Endothelial cell of umbilical vein (primary cell): Measurements from ENCODE around the gene DGKI. TPM values are rescaled to one million over a fixed set of nuclear protein-coding genes. Genes with fewer than 3 reads are reported as not detected.

ENCODE experiments used
- BruUV-seq: library from RNA; stranded (reverse); fragments of 400-500 nt; replicated peaks from 2 replicates; lab custom pipeline; 2021; lab: Mats Ljungman, UMichigan
- CTCF ChIA-PET: fragments of 300-600, 350-600 bp; sonication (Branson Sonifier 250); formaldehyde crosslinking; loops from one replicate; lab custom pipeline; 2021; ENCODE audit warnings: antibody characterized with exemption, inconsistent platforms; lab: Charles Lee
- POLR2A ChIA-PET: fragments of 300-600, 350-600 bp; sonication (Branson Sonifier 250); formaldehyde crosslinking; loops from one replicate; lab custom pipeline; 2021; ENCODE audit warnings: antibody characterized with exemption, inconsistent platforms; lab: Charles Lee
- DNase-seq: peaks from one replicate; pipeline ENCODE4 v3.0.0-alpha.2; 2011; ENCODE audit warnings: low read depth, low spot score
- FAIRE-seq: peaks from 2 replicates; lab custom pipeline; 2011; peaks lifted over from hg19 to GRCh38; lab: Jason Lieb, UNC
- H2AFZ ChIP-seq: 2 replicates; pipeline ENCODE4 v1.6.0; 2012; ENCODE audit warnings: low read depth, low read length, control low read depth, inconsistent platforms
- H3K27ac ChIP-seq: 2 replicates; pipeline ENCODE4 v1.5.1; 2011; ENCODE audit warnings: low read depth, mild to moderate bottlenecking, control low read depth, low read length, moderate library complexity; ENCODE audit not compliant: insufficient read depth
- H3K27me3 ChIP-seq, 2 experiments: 2 replicates each; pipeline versions ENCODE4 v1.6.0 to v1.6.1; 2011; ENCODE audit warnings: low read length in 2 of 2, mixed read lengths in 1 of 2; ENCODE audit not compliant: control insufficient read depth in 2 of 2, insufficient read depth in 2 of 2
- H3K36me3 ChIP-seq, 2 experiments: 2 replicates in 1 of 2; 3 replicates in 1 of 2; pipeline ENCODE4 v1.5.1; 2011; ENCODE audit warnings: low read length in 2 of 2, mild to moderate bottlenecking in 1 of 2, moderate library complexity in 1 of 2; ENCODE audit not compliant: control insufficient read depth in 2 of 2, insufficient read depth in 2 of 2; ENCODE audit errors: extremely low read depth in 1 of 2
- H3K4me1 ChIP-seq: 3 replicates; pipeline ENCODE4 v1.5.1; 2011; ENCODE audit warnings: mild to moderate bottlenecking, low read length; ENCODE audit not compliant: control insufficient read depth, insufficient read depth; ENCODE audit errors: extremely low read depth
- H3K4me2 ChIP-seq: 2 replicates; pipeline ENCODE4 v1.6.1; 2011; ENCODE audit warnings: low read length, control low read depth, mixed read lengths; ENCODE audit not compliant: insufficient read depth
- H3K4me3 ChIP-seq, 3 experiments: fragments of 200-600 bp in 1 of 3; sonication (generic), shearing (Covaris generic) in 1 of 3; replicated peaks in 1 of 3; 2 replicates each; pipeline ENCODE4 v1.5.1; 2011 to 2016; ENCODE audit warnings: control low read depth in 3 of 3, low read length in 3 of 3, mild to moderate bottlenecking in 2 of 3, inconsistent platforms in 1 of 3, low read depth in 1 of 3, moderate library complexity in 1 of 3; ENCODE audit not compliant: insufficient read depth in 1 of 3
- H3K79me2 ChIP-seq: 2 replicates; pipeline ENCODE4 v1.6.0; 2012; ENCODE audit warnings: low read length, inconsistent platforms; ENCODE audit not compliant: control insufficient read depth, insufficient read depth
- H3K9ac ChIP-seq: replicated peaks from 2 replicates; pipeline ENCODE3; 2011; ENCODE audit warnings: low read length, control low read depth; ENCODE audit not compliant: insufficient read depth; ENCODE audit errors: extremely low read depth
- H3K9me1 ChIP-seq: replicated peaks from 3 replicates; pipeline ENCODE4 v1.6.0; 2011; ENCODE audit warnings: mild to moderate bottlenecking, low read length; ENCODE audit not compliant: control insufficient read depth, insufficient read depth; ENCODE audit errors: extremely low read depth
- H3K9me3 ChIP-seq: replicated peaks from 2 replicates; pipeline ENCODE4 v1.5.1; 2012; ENCODE audit warnings: low read length, inconsistent platforms; ENCODE audit not compliant: control insufficient read depth, insufficient read depth
- H4K20me1 ChIP-seq: replicated peaks from 2 replicates; pipeline ENCODE3; 2011; ENCODE audit warnings: mild to moderate bottlenecking, low read length; ENCODE audit not compliant: control insufficient read depth, insufficient read depth; ENCODE audit errors: extremely low read depth
- EZH2 ChIP-seq: IDR thresholded peaks from 2 replicates; pipeline ENCODE4 v1.6.1; 2012; ENCODE audit warnings: borderline replicate concordance, low read depth, mild to moderate bottlenecking, moderate library complexity, low read length, inconsistent platforms; ENCODE audit not compliant: severe bottlenecking
- GATA2 ChIP-seq: IDR thresholded peaks from 2 replicates; pipeline ENCODE4 v1.7.0; 2011; ENCODE audit warnings: low read depth, mild to moderate bottlenecking, moderate library complexity, mixed read lengths, low read length; ENCODE audit not compliant: insufficient read length, insufficient read depth
- JUN ChIP-seq: IDR thresholded peaks from 2 replicates; pipeline ENCODE4 v1.6.1; 2011; ENCODE audit warnings: borderline replicate concordance, low read depth; ENCODE audit not compliant: insufficient read length, insufficient read depth
- MAX ChIP-seq: IDR thresholded peaks from 2 replicates; pipeline ENCODE4 v1.6.1; 2011; ENCODE audit not compliant: insufficient read depth, insufficient read length
- POLR2A ChIP-seq: IDR thresholded peaks from 2 replicates; pipeline ENCODE4 v1.6.1; 2012; ENCODE audit warnings: low read depth, mild to moderate bottlenecking, control low read depth, low read length
- dilution Hi-C: fragments of 300-500 bp; cut with MboI; formaldehyde crosslinking; loops from one replicate; pipeline ENCODE4 v1.15.0; 2019; ENCODE audit warnings: low sequenced_read_pairs; ENCODE audit not compliant: extremely low pct_ligation_motif_present
- intact Hi-C: fragments of 100-400 bp; cut with micrococcal nuclease; formaldehyde crosslinking; loops from one replicate; pipeline ENCODE4 v1.10.0; 2022
- polyA plus RNA-seq, 4 experiments: library from polyadenylated mRNA; depleted of rRNA in 3 of 4; stranded (reverse) in 3 of 4; unstranded in 1 of 4; fragments of >200 nt; gene quantifications; 2 replicates each; pipeline versions ENCODE4 v1.2.1 to v1.2.3, GENCODE V29; 2011 to 2012; ENCODE audit warnings: missing spikeins in 1 of 4
- total RNA-seq: library from RNA; stranded (reverse); gene quantifications from 2 replicates; pipeline ENCODE4 v1.2.3, GENCODE V29; 2021
- TF ChIP-seq, protein P1 (sequence below), 2 donors: IDR thresholded peaks; 1 replicate in 1 of 2; 2 replicates in 1 of 2; pipeline ENCODE4 v1.5.1; 2011; ENCODE audit warnings: low read length in 2 of 2, mild to moderate bottlenecking in 2 of 2, moderate library complexity in 2 of 2, control low read depth in 1 of 2, inconsistent platforms in 1 of 2, low read depth in 1 of 2; ENCODE audit not compliant: insufficient read depth in 1 of 2; ENCODE audit errors: extremely low read depth in 1 of 2

Gene DGKI
- total and polyA plus RNA-seq, 2 donors (not counting 3 experiments of a cell fraction or from before 2014, with no cell fraction given) = 0.11 to 0.51 TPM

DNA sequence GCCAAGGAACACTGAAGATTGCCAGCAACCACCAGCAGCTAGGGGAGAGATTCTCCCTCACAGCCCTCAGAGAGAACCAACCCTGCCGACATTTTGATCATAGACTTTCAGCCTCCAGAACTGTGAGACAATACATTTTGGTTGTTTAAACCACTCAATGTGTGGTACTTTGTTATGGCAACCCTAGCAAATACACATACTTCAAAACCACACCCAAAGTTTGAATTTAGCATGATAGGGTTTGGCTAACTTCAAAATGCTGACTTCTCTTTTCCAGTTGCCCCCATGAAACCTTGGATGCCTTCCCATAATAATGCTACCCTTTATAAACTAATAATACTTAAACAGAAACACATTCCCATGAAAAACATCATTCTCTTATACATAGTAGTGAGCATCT, 149.8 kb downstream of the DGKI start:
- H3K4me2 ChIP-seq = no peak overlapping the region
- no peak for FAIRE-seq
- dilution Hi-C loops = no loop called here

More for the DNA sequence above, 149.8 kb downstream of the DGKI start:
- Histone ChIP-seq H4K20me1 (no peaks in the 10 kb centered on the region), H2AFZ (no peak overlapping the region), H3K9me3 (no peaks in the 10 kb centered on the region), H3K9me1 (no peaks in the 10 kb centered on the region), H3K4me3 (no peak overlapping the region), H3K4me1 (peaks cover 5% of the 10 kb centered on the region), H3K36me3 (no peaks in the 10 kb centered on the region), H3K27ac (no peak overlapping the region), H3K9ac (no peak overlapping the region), H3K27me3 (no peaks in the 10 kb centered on the region), H3K79me2 (no peaks in the 10 kb centered on the region)
- CTCF ChIA-PET = no interaction called here
- BruUV-seq = no TSS peak
- TF ChIP-seq MAX (no peak), EZH2 (no peak), JUN (no peak), POLR2A (no peak), GATA2 (no peak)
- TF ChIP-seq, protein P1, sequence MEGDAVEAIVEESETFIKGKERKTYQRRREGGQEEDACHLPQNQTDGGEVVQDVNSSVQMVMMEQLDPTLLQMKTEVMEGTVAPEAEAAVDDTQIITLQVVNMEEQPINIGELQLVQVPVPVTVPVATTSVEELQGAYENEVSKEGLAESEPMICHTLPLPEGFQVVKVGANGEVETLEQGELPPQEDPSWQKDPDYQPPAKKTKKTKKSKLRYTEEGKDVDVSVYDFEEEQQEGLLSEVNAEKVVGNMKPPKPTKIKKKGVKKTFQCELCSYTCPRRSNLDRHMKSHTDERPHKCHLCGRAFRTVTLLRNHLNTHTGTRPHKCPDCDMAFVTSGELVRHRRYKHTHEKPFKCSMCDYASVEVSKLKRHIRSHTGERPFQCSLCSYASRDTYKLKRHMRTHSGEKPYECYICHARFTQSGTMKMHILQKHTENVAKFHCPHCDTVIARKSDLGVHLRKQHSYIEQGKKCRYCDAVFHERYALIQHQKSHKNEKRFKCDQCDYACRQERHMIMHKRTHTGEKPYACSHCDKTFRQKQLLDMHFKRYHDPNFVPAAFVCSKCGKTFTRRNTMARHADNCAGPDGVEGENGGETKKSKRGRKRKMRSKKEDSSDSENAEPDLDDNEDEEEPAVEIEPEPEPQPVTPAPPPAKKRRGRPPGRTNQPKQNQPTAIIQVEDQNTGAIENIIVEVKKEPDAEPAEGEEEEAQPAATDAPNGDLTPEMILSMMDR (IDR thresholded peaks at IDR 0.05; ENCODE audit: extremely low read depth in 1 of 2, insufficient read depth in 1 of 2, low read depth in 1 of 2, low read length in 2 of 2) = no peak
- DNase-seq = no peak
- intact Hi-C loops = no loop called here
- POLR2A ChIA-PET = no interaction called here
